Motor neuron (in vitro differentiated cells): ENCODE data around the gene RB1. TPM values are rescaled to one million over a fixed set of nuclear protein-coding genes. Genes with fewer than 3 reads are reported as not detected.
A peak's percentile ranks its signal among the peaks of the same experiment; 100 is the strongest.
"Not testable (repeated sequence)": the region's sequence is repeated elsewhere in the genome, so short reads cannot be mapped to it uniquely, and the experiment has no call there.

Source experiments
- ATAC-seq, 8 experiments: fragments of 200-7000 bp; cut with Tn5 transposase; replicated peaks in 6 of 8; 2 replicates each; pipeline ENCODE4 v1.8.0; 2021; ENCODE audit warnings: mild to moderate bottlenecking in 8 of 8, moderate library complexity in 8 of 8
- H3K27ac ChIP-seq, 2 donors: fragments of 250-450 bp; sonication (Bioruptor Pico); 2 replicates each; pipeline ENCODE4 v1.9.0; 2021; ENCODE audit warnings: antibody characterized with exemption in 2 of 2, mild to moderate bottlenecking in 2 of 2, moderate library complexity in 1 of 2
- H3K4me1 ChIP-seq, 2 donors: fragments of 250-450 bp; sonication (Bioruptor Pico); replicated peaks in 1 of 2; 2 replicates each; pipeline ENCODE4 v1.6.1; 2021; ENCODE audit warnings: antibody characterized with exemption in 2 of 2, mild to moderate bottlenecking in 2 of 2, moderate library complexity in 1 of 2
- H3K4me3 ChIP-seq, 5 donors: fragments of 250-450 bp; sonication (Bioruptor Pico); 2 replicates each; pipeline ENCODE4 v1.9.0; 2021; ENCODE audit warnings: antibody characterized with exemption in 5 of 5, mild to moderate bottlenecking in 5 of 5, moderate library complexity in 4 of 5
- WGBS, 10 experiments: fragments of 450-650 bp; shearing (Covaris generic); methylation state at CpG; one replicate each; pipeline ENCODE4 v1.0.0; 2022; 5-methylcytosine and 5-hydroxymethylcytosine counted together
- in situ Hi-C, 9 experiments: fragments of 400-800 bp; cut with MboI; loops; one replicate each; pipeline ENCODE4 v1.15.0; 2021; ENCODE audit warnings: low sequenced_read_pairs in 9 of 9, low pct_unique_long_range_greater_than_20kb in 2 of 9; ENCODE audit not compliant: unreplicated experiment in 9 of 9
- total RNA-seq, 8 experiments: library from RNA; unstranded; fragments of 300-600 nt; gene quantifications; 2 replicates each; pipeline versions ENCODE4 v1.2.3 to v1.2.4, GENCODE V29; 2022

Gene RB1
- total RNA-seq, 8 experiments from 2014 or later, result 20.1 to 47.5 (median 23.2) TPM

DNA sequence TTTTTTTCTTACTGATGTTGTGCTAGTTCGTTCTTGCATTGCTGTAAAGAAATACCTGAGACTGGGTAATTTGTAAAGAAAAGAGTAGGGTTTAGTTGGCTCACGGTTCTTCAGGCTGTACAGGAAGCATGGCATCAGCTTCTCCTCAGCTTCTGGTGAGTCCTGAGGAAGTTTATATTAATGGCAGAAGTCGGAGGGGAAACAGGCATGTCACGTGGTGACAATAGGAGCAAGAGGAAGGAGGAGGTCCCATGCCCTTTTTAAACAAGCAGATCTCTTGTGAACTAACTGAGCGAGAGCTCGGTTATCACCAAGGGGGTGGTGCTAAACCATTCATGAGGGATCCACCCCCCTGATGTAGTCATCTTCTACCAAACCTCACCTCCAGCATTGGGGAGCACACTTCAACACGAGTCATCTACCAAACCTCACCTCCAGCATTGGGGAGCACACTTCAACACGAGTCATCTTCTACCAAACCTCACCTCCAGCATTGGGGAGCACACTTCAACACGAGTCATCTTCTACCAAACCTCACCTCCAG is 123.3 kb downstream of the RB1 start:
- in situ Hi-C loops, H3K4me3 ChIP-seq, ATAC-seq, H3K27ac ChIP-seq, H3K4me1 ChIP-seq: not testable (repeated sequence)
- WGBS, 10 experiments, result 80 to 100% (median 88%) methylated on average over 1 to 6 of the region's 9 CpGs

DNA sequence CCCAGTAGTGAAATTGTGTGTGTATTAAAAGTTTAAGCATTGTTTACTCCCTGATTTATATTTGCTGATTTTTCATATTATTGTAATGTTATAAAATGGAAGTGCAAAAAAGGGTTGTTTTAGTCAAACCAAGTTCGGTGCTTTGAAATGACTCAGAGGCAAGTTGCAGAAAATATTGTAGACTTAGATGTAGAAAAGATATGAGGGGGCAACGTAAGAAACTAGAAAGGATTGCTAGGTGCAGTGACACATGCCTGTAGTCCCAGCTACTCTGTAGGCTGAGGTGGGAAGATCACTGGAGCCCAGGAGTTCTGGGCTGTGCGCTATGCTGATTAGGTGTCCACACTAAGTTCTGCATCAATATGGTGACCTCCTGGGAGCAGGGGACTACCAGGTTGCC is 125.5 kb downstream of the RB1 start:
- 83 to 100% (median 96%) methylated on average over 1 to 3 of the region's 3 CpGs; no CpG with 5 or more reads in 1 of the 10 experiments for WGBS, 10 experiments

GRCh38 chr13:48429886-48430285 is 126.3 kb downstream of the RB1 start:
- Histone ChIP-seq H3K27ac (no peak overlapping the region), H3K4me1 (no peaks in the 10 kb centered on the region), H3K4me3 (no peak overlapping the region)
- in situ Hi-C loops, result no loop called here
- no peak for ATAC-seq

More for the DNA sequence above, 125.5 kb downstream of the RB1 start:
- in situ Hi-C loops, result no loop called here
- Histone ChIP-seq H3K4me1 (no peaks in the 10 kb centered on the region), H3K4me3 (no peak overlapping the region), H3K27ac (no peak overlapping the region)
- ATAC-seq, result no peak

- Histone ChIP-seq H3K27ac (no peak overlapping the region), H3K4me3 (no peak overlapping the region), H3K4me1 (no peaks in the 10 kb centered on the region)
- in situ Hi-C loops, result no loop called here
- WGBS, 10 experiments, result 27 to 100% (median 60%) methylated on average over 1 to 5 of the region's 5 CpGs
- no peak for ATAC-seq
These were observed 127.9 kb downstream of the RB1 start for GRCh38 chr13:48431431-48431830.

GRCh38 chr13:48431987-48432615 is 128.6 kb downstream of the RB1 start:
- in situ Hi-C loops, result no loop called here
- Histone ChIP-seq H3K4me3 (no peak overlapping the region), H3K4me1 (no peaks in the 10 kb centered on the region), H3K27ac (no peak overlapping the region)
- ATAC-seq, result peak in 1 of 8 experiments; percentile 54
- WGBS, 10 experiments, result 0 to 100% (median 78%) methylated on average over 1 to 2 of the region's 2 CpGs; no CpG with 5 or more reads in 1 of the 10 experiments

DNA sequence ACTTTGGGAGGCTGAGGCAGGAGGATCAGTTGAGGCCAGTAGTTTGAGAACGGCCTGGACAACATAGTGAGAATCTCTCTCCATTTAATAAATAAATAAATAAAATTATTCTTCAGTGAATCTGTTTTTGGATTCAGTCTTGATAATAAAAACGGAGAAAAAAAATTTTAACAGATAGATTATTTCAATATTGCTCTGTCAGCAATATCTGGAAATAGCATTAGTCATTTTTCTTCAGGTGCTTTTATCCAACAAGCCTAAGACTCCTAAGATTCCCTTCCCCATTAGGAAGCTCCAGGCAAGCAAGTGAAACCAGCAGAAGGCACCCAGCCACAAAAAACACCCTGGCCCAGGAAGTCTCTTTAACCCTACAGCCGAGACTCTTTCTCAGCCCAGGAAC is 130.6 kb downstream of the RB1 start:
- no peak overlapping the region for H3K27ac ChIP-seq
- in situ Hi-C loops, result no loop called here
- no peak overlapping the region for H3K4me3 ChIP-seq
- ATAC-seq, result no peak
- H3K4me1 ChIP-seq, result no peaks in the 10 kb centered on the region
- 83 to 100% (median 93%) methylated on average over 1 to 3 of the region's 3 CpGs; no CpG with 5 or more reads in 2 of the 10 experiments for WGBS, 10 experiments

GRCh38 chr13:48436661-48437288 is 133.2 kb downstream of the RB1 start:
- ATAC-seq, result no peak
- in situ Hi-C loops, result no loop called here
- WGBS, 10 experiments, result 75 to 100% (median 98%) methylated on average over 1 to 2 of the region's 2 CpGs
- Histone ChIP-seq H3K27ac (no peak overlapping the region), H3K4me1 (no peaks in the 10 kb centered on the region), H3K4me3 (no peak overlapping the region)

DNA sequence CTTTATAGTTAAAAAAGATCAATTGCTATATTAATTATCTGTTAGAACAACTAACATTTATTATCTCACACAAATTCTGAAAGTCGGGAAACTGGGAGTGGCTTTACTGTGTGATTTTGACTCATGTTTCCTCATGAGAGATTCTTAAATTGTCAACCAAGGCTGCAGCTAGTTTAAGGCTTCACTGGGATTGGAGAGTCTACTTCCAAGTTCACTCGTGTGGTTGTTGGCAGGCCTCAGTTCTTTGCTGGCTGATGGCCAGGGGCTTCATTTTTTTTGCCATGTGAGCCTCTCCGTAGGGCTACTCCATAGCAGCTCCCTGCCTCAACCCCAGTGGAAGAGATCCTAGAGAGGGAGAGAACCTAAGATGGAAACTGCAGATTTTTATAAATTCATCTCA is 133.8 kb downstream of the RB1 start:
- H3K4me3 ChIP-seq, result no peak overlapping the region
- in situ Hi-C loops, result no loop called here
- WGBS, 10 experiments, result 21 to 85% (median 62%) methylated on average over 1 to 3 of the region's 3 CpGs; no CpG with 5 or more reads in 2 of the 10 experiments
- H3K4me1 ChIP-seq, result no peaks in the 10 kb centered on the region
- no peak overlapping the region for H3K27ac ChIP-seq
- ATAC-seq, result peak in 2 of 8 experiments; percentile 18 to 40

DNA sequence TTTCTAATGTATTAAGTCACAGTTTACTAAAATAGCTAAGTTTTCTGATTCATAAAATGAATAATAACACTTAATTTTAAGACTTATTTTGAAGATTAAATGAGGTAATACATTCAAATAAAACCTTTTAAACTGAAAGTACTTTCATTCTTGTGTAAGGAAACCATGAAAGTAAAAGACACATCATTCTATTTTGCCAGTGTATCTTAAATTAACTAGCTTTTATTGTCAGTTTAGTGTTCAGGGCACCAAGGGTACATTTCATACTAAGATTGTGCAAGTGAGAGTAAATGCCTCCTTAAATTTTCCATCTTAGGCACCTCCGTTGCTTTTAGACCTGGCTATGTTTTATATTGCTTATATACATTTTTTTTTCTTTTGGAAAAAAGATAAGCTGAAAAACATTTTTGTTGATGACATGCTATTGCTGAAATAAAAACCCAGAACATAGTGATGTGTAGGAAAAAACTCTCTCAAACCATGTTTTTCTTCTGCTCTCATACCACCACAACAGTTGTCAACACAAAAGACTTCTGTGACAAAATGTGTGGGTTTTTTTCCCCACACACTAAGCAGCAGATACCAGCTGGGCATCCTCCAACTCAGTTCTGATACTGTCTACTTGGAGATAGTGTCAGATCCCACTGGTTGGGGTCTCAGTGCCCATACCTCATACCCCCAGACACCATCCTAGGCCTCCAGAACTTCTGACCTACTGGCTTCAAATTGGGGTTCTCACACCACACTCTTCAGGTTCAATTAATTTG is 140.1 kb downstream of the RB1 start:
- Histone ChIP-seq H3K27ac (no peak overlapping the region), H3K4me3 (no peak overlapping the region), H3K4me1 (no peaks in the 10 kb centered on the region)
- 11 to 100% (median 100%) methylated on average over 1 of the region's 1 CpG; no CpG with 5 or more reads in 4 of the 10 experiments for WGBS, 10 experiments
- in situ Hi-C loops, result no loop called here
- ATAC-seq, result no peak

DNA sequence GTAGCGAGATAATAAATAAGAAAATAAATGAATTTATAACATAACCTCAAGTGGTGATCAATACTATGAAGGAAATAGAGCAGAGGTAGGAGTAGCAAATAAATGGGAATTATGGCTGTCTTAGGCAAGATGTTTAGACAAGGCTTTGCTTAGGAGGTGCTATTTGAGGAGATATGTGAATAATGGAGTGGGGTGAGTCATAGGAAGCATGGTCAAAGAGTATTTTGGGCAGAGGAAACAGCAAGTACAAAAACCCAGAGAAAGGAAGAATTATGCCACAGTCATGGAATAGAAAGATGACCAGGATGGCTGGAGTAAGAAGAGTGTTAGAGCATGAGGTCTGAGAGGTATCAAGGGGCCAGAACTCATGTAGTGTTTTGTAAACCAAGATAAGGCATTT is 142.9 kb downstream of the RB1 start:
- in situ Hi-C loops, result no loop called here
- peak in 2 of 8 experiments; percentile 92 to 95 for ATAC-seq
- Histone ChIP-seq H3K27ac (no peak overlapping the region), H3K4me1 (no peaks in the 10 kb centered on the region), H3K4me3 (no peak overlapping the region)
- WGBS, 10 experiments, result 67 to 100% (median 88%) methylated on average over 1 of the region's 1 CpG; no CpG with 5 or more reads in 4 of the 10 experiments

- H3K27ac ChIP-seq, result no peak overlapping the region
- WGBS, 10 experiments, result 13 to 100% (median 95%) methylated on average over 1 to 3 of the region's 3 CpGs; no CpG with 5 or more reads in 1 of the 10 experiments
- H3K4me3 ChIP-seq, result no peak overlapping the region
- no peak for ATAC-seq
- in situ Hi-C loops, result no loop called here
- H3K4me1 ChIP-seq, result no peaks in the 10 kb centered on the region
These were observed 144.9 kb downstream of the RB1 start for GRCh38 chr13:48448285-48448958.

GRCh38 chr13:48448959-48449614 is 145.5 kb downstream of the RB1 start:
- peak in 1 of 8 experiments; percentile 56 for ATAC-seq

More at GRCh38 chr13:48448959-48449614, 145.5 kb downstream of the RB1 start:
- in situ Hi-C loops, result no loop called here
- no peaks in the 10 kb centered on the region for H3K4me1 ChIP-seq
- H3K4me3 ChIP-seq, result no peak overlapping the region
- no peak overlapping the region for H3K27ac ChIP-seq
- WGBS, 10 experiments, result 2 to 82% (median 61%) methylated on average over 2 to 6 of the region's 6 CpGs
